SKM-1 (cell line): Measurements from ENCODE around the gene ZIM2.

Experiments used
- DNase-seq: peaks from one replicate; lab custom pipeline; 2025; ENCODE audit not compliant: unreplicated experiment; lab: John Stamatoyannopoulos, UW

The ZIM2 gene

DNA sequence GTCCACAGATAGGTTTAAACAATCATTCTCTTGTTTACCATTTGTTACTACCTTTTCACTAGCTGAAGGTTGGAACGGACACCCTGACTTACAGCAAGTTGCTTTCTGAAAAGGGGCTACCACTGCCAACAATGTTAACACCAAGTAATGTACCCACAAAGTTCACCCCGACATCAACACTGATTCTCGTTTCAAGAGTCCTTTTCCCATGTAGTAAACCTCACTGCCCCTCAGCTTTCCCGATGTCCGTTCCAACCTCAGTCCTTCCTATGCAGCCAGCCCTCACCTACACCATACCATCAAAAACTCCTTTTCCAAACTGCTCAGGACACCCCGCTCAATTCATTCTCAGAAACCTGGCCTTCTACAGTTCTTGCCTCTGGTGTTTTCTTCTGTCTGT lies 29.0 kb downstream of the ZIM2 start:
- no peak for DNase-seq

DNA sequence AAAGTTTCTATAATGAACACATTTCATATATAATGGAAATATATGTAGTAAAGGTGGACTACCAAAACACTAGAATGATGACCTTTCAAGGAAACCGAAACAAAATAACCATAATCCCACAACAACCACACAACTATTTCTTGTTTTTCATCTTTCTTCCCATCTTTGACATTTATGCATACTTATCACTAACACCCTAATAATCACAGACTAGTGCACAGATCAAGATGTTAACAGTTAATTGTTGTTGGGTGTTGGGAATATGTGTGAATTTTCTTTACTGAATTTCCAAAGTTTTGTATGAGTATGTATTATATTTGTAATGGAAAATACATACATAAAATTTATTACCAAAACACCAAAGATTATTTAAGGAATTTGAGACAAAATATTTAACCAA lies 30.3 kb downstream of the ZIM2 start:
- no peak for DNase-seq

DNA sequence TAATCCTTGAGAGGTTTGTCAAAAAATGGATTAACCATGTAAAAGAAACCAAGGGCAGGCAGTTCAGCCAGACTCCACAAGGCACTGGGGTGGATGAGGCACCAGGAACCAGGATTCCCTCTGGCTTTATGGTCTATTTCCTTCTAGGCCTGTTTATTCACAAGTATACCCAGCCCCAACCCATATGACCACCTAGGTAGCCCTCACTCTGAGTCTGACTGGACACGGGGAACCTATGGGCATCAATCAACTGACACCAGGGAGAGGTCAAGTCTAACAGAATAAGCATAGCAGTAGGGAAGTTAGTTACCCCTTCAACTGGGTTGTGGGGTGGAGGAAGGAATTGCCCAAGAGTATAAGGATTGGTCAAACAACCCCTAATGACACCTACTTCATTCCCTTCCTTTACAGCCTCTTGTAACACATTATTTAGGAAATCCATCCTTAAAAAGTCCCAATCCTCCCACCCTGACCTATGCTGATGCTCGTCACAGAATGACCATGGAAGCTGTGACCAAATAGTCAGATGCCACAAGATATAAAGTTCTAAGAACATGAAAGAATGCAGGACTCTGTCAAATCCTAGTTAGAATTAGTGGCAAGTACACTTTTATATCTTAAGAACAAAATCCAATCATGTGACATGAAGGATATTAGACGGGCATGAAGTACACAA lies 31.7 kb downstream of the ZIM2 start:
- DNase-seq = no peak

DNA sequence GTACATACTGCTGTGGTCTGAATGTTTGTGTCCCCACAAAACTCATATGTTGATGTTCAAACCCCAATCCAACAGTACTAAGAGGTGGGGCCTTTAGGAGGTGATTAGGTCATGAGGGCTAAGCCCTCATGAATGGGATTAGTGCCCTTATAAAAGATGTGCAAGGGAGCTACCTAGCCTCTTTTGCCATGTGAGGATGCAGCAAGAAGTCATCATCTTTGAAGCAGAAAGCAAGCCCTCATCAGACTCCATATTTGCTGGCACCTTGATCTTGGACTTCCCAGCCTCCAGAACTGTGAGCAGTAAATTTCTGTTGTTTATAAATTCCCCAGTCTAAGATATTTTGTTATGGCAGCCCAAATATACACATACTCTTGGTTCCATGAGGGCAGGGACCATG lies 33.9 kb downstream of the ZIM2 start:
- DNase-seq = no peak

DNA sequence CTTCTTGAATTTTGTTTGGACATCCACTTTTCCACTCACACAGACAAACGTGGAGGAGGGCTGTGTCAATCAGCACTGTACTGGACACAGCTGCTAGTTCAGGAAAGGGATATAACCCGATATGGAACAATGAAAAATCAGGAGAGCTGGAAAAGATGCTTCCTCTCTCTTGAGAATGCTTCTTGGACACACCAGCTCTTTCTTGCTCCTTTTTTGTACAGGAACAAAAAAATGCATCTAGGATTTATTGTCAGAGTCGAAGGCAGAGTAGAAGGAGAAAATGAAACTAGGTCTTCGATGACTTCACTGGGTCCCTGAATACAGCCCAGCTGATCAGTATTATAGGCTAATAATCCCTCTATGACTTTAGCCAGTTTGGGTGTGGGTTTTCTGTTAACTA lies 62.2 kb downstream of the ZIM2 start:
- no peak for DNase-seq

DNA sequence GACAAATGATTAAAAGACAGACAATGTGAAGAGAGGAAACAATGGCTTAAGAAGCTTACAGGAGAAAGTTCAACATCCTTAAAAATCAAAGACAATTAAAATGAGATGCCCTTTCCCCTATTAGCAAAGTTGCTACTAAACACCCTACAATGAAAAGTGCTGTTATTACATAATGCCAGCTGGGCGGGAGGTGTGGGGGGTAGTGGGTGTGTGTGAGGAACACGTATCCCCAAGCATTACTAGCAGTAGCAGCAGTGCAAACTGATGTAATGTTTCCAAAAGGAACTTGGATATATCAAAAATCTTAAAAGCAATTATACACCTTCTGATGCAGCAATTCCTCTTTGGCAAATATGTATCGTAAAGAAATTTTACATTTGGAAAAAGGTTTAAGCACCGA lies 70.9 kb downstream of the ZIM2 start:
- no peak for DNase-seq

DNA sequence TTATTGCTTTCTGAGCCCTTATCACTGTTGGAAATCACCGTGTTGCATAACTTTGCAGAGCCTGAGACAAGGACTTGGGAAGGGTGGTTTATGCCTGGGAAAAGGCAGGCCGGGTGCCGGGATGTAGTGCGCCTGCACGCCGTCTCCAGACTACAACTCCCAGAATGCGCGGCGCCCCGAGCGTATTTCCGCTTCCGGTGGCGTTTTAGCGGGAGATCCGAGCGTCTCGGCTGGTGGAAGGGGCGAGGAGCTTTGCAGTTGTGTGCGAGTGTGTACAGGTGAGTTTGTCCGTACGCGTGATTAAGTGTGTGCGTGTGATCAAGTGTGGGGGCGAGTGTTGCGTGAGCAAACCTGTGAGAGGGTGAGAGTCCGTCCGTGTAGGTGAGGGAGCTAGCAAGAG lies 75.4 kb downstream of the ZIM2 start:
- DNase-seq = no peak

DNA sequence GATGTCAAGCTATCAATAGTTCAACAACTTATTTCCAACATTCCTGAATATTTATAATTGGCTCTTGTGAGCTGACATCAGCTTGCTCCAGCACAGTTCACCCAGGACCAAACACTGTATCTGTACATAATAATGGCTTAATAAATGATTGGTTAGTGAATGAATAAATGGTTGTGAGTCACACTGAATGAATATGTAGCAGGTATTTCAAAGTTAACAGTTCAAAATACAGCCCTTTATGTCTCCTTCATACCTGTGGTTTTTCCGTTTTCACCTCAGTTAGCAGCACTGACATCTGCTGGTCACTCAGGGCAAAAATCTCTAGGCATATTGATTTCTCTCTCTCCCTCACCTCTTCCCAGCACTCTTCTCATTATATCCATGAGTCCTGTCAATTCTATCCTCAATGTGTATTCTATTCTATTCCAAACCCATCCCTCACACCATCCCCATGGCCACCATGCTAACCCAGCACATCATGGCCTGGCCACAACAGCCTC lies 76.3 kb downstream of the ZIM2 start:
- no peak for DNase-seq

DNA sequence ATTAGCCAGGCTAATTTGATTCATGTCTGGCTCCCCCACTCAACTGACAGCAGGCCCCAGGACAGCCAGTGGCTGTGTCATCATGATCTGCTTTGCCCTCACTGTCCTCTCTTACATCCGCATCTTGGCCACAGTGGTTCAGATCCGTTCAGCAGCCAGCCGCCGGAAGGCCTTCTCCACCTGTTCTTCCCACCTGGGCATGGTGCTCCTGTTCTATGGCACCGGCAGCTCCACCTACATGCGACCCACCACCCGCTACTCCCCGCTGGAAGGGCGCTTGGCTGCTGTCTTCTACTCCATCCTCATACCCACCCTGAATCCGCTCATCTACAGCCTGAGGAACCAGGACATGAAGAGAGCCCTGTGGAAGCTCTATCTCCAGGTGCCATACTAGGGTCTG lies 79.7 kb downstream of the ZIM2 start:
- DNase-seq = no peak

DNA sequence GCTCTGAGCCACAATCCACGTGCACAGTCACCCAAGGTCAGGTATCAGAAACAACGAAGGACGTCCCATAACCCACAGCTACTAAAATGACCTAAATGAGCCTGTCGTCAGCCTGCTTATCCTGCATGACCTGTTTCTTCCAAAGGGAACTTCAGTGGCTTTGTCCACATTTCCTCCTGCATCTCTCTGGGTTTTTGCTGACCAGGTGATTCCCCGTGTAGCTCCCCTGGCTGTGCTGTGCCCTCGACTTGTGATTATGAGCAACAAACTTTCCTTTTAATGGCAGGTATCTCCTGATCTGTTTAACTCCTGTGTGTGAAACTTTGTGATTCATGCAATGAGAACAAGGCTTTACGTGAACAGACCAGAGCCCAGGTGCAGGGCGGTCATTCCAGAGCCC lies 81.0 kb downstream of the ZIM2 start:
- DNase-seq = no peak

DNA sequence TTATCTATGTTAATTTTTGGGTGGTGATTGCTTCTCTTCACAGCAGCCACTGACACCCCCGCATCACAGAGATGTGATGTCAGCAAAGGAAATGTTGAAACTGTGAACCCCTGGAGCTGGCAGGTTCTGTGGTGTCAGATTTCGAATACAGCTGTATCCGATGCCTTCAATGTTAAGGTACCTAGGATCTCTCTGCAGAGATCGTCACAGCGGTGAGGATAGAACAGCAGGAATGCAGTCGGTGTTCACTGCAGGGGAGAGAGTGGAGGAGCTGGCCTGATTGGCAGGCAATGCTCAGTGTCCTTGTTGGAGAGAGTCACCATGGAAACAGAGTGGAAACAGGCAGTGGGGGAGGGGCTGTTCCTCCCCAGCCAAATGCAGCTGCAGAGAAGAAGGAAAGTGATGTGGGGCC lies 89.4 kb downstream of the ZIM2 start:
- DNase-seq = no peak

DNA sequence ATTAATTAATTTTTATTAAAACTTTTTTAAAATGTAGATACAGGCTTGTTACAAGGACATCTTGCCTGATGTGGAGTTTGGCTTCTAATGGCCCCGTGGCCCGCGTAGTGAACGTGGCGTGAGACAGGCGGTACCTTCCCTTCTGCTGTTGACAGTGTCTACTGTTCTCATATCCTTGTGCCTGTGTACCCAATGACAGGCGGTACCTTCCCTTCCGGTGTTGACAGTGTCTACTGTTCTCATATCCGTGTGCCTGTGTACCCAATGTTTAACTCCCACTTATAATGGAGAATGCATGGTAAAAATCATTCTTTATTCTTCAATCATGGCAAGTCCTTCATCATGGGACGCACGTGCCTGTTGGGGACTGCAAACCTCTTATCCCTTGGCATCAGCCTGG lies 89.9 kb downstream of the ZIM2 start:
- DNase-seq = no peak

DNA sequence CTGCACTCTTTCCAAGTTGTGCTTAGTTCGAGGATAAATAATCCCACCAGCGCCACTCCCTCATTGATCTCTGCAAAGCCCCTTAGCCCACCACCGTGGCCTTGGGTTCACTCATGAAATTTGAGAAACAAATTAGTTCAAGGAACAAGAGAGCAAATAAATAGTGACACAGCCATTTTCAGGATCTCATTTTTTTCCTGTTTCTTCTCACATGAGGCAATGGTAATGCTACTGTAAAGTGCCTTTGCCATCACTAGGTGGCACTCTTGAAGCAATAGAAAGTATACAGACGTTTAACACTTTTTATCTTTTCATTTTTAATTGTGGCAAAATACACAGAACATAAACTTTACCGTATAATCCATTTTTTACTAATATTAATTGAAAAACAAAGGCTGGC lies 92.1 kb downstream of the ZIM2 start:
- no peak for DNase-seq

DNA sequence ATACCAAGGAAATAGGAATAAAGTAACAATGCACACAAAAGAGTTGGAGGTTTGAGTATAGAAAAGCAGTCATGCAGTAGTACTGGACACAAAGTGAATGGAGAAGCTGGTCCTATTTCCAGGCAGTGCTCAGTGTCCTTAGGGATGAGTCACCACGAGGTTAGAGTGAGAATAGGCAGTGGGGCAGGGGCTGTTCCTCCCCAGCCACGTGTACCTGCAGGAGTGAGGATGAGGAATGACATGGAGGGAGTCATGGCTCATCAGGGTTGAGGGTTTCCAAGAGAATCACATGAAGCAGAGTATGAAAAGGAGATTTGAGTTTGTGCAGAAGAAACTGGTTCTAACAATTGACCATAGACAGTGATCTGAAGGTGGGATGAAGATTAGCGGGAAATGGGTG lies 94.2 kb downstream of the ZIM2 start:
- DNase-seq = no peak

DNA sequence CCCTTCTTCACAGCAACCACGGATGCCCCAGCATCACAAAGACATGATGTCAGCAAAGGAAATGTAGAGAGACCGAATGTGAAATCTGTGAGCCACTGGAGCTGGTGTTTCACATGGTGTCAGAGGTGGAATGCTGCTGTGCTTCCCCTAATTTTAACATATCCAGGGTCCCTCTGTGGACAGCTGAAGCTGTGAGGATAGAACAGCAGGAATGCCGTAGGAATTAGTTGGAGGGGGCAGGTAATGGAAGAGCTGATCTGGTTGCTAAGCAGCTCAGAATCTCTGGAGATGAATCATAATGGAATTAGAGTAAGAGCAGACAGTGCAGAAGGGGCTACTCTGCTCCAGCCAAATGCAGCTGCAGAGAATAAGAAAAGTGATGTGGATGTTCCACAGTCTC lies 100.0 kb downstream of the ZIM2 start:
- DNase-seq = no peak

DNA sequence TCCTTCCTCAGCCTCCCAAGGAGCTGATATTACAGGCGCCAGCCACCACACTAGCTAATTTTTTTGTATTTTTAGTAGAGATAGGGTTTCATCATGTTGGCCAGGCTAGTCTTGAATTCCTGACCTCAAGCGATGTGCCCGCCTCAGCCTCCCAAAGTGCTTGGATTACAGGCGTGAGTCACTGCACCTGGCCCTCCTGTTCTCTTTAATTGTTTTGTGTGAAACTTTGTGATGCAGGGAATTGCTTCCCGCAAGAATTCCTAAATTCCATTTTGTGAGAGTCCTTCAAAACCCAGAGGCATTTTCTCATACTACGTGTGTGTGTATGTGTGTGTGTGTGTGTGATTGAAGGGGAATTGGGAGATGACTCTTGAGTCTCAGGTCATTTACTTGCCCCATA lies 104.0 kb downstream of the ZIM2 start:
- no peak for DNase-seq

DNA sequence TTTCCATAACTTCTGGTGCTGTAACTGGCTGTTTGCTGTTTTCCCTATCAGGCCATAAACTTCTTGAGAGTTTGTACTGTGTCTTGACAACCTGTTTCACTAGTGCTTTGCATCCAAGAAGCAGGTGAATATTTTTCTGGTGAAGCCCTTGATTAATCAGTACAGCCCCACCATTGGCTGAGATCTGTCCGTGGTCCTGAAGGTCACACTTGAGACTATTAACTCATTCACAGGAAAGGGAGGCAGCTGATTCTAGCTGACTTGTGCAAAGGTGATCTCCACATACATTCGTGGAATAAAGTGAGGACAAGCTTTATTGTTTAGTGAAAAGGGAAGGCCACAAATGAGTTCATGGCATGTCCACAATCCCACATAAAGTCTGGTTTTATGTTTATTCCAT lies 107.5 kb downstream of the ZIM2 start:
- DNase-seq = no peak

DNA sequence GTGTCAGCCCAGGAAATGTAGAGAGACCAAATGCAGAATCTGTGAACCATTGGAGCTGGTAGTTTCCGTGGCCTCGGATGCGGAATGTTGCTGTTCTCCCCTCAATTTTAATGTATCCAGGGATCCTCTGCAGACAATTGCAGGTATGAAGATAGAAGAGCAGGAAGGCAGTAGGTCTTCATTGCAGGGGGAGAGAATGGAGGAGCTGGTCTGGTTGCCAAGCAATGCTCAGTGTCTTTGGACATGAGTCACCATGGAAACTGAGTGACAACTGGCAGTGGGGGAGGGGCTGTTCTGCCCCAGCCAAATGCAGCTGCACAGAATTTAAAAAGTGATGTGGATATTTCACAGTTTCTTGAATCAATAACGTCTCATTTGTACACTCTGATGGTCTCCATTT lies 112.8 kb downstream of the ZIM2 start:
- DNase-seq = no peak

DNA sequence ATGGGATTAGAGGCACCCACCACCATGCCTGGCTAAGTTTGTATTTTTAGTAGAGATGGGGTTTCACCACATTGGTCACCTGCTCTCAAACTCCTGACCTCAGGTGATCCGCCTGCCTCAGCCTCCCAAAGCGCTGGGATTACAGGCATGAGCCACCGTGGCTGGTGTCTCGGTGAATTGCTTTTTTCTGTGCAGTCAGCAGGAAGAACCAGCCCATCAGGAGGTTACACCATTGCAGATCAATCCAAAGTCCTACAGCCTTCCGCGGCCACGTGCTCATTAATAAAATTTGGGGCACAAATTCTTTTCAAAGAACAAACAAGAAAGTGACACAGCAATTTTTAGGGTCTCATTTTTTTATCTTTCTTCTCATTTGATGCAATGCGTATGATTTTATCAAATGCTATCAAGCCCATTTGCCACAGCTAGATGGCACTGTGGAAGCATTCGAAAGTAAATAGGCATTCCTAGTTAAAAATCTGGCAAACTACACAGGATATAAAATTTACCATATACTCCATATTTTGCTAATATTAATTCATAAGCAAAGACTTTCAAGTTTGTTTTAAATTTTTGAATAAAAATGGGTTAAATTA lies 114.6 kb downstream of the ZIM2 start:
- DNase-seq = no peak
